PFSK-1 (cell line): Measurements from ENCODE around the gene ZNF485.

Experiments used
- FOXP2 ChIP-seq: optimal IDR thresholded peaks from 2 replicates; pipeline ENCODE3; 2011; ENCODE audit warnings: borderline replicate concordance, control low read depth, inconsistent platforms; ENCODE audit not compliant: insufficient read depth; ENCODE audit errors: extremely low read length, extremely low read depth
- POLR2AphosphoS5 ChIP-seq: IDR thresholded peaks from 2 replicates; pipeline ENCODE4 v1.6.1; 2012; ENCODE audit warnings: low read depth, mild to moderate bottlenecking, control low read depth, low read length, moderate library complexity
- REST ChIP-seq, 2 experiments: IDR thresholded peaks; 2 replicates each; pipeline versions ENCODE4 v1.6.1 to v1.8.0; 2011 to 2012; ENCODE audit warnings: low read depth in 2 of 2, low read length in 2 of 2, control low read depth in 1 of 2, inconsistent platforms in 1 of 2, mild to moderate bottlenecking in 1 of 2, moderate library complexity in 1 of 2; ENCODE audit not compliant: insufficient read depth in 1 of 2
- SIN3A ChIP-seq: IDR thresholded peaks from 2 replicates; pipeline ENCODE4 v1.6.1; 2012; ENCODE audit warnings: mild to moderate bottlenecking, low read length, moderate library complexity, borderline replicate concordance; ENCODE audit not compliant: insufficient read depth
- TAF1 ChIP-seq: IDR thresholded peaks from 2 replicates; pipeline ENCODE4 v1.6.1; 2012; ENCODE audit warnings: low read length, control low read depth, borderline replicate concordance; ENCODE audit not compliant: insufficient read depth

The ZNF485 gene

GRCh38 chr10:43649185-43649523, 42.9 kb downstream of the ZNF485 start:
- TF ChIP-seq POLR2AphosphoS5 (no peak), SIN3A (no peak), REST (IDR thresholded peaks at IDR 0.05; ENCODE audit: insufficient read depth in 1 of 2, low read depth in 2 of 2, low read length in 2 of 2) (no peak)

- TF ChIP-seq SIN3A (no peak), POLR2AphosphoS5 (no peak), TAF1 (no peak), REST (IDR thresholded peaks at IDR 0.05; ENCODE audit: insufficient read depth in 1 of 2, low read depth in 2 of 2, low read length in 2 of 2) (no peak), FOXP2 (no peak)
Observed at GRCh38 chr10:43653746-43654145, 47.5 kb downstream of the ZNF485 start.

GRCh38 chr10:43655311-43655710, 49.1 kb downstream of the ZNF485 start:
- TF ChIP-seq REST (IDR thresholded peaks at IDR 0.05; ENCODE audit: insufficient read depth in 1 of 2, low read depth in 2 of 2, low read length in 2 of 2) (no peak), FOXP2 (no peak), POLR2AphosphoS5 (no peak), TAF1 (no peak), SIN3A (no peak)

- no peak for TF ChIP-seq SIN3A
- TF ChIP-seq FOXP2, result no peak
- no peak for TF ChIP-seq TAF1
- no peak for TF ChIP-seq REST (IDR thresholded peaks at IDR 0.05; ENCODE audit: insufficient read depth in 1 of 2, low read depth in 2 of 2, low read length in 2 of 2)
- no peak for TF ChIP-seq POLR2AphosphoS5
Observed at GRCh38 chr10:43658227-43658626, 52.0 kb downstream of the ZNF485 start.

- TF ChIP-seq SIN3A (no peak), FOXP2 (no peak), TAF1 (no peak), POLR2AphosphoS5 (no peak), REST (IDR thresholded peaks at IDR 0.05; ENCODE audit: insufficient read depth in 1 of 2, low read depth in 2 of 2, low read length in 2 of 2) (no peak)
Observed at GRCh38 chr10:43665054-43665453, 58.8 kb downstream of the ZNF485 start.
